NCI-H446 (cell line): ENCODE results near the gene SYT1.
"Not testable (repeated sequence)": the region's sequence is repeated elsewhere in the genome, so short reads cannot be mapped to it uniquely, and the experiment has no call there.

Experiments used
- DNase-seq, 2 experiments: peaks; one replicate each; lab custom pipeline; 2025; lab: John Stamatoyannopoulos, UW

SYT1 gene

GRCh38 chr12:79140711-79141110 lies 276.1 kb downstream of the SYT1 start:
- DNase-seq: peak in 1 of 2 experiments; percentile 58

- DNase-seq: no peak
These were observed 277.2 kb downstream of the SYT1 start for GRCh38 chr12:79141776-79142175.

- no peak for DNase-seq
These were observed 279.2 kb downstream of the SYT1 start for GRCh38 chr12:79143803-79144202.

DNA sequence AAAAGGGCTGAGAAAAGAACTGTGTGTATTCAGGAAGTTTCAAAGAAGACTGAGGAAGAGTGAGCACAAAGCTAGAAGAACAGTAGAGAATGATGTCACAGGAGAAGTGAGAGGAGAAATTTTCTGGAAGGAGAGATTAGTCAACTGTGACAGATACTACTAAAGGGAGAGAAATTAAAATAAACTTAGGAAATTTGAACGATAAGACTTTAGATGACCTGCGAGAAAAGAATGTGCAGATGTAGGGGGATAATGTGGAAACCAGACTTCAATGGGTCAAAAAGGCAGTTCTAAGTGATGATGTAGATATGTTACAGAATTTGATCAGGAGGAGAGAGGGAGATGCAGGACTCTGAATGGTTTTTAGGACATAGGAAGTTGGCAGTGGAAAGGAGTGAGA lies 287.4 kb downstream of the SYT1 start:
- DNase-seq: no peak

- DNase-seq: no peak
These were observed 291.1 kb downstream of the SYT1 start for GRCh38 chr12:79155683-79156082.

DNA sequence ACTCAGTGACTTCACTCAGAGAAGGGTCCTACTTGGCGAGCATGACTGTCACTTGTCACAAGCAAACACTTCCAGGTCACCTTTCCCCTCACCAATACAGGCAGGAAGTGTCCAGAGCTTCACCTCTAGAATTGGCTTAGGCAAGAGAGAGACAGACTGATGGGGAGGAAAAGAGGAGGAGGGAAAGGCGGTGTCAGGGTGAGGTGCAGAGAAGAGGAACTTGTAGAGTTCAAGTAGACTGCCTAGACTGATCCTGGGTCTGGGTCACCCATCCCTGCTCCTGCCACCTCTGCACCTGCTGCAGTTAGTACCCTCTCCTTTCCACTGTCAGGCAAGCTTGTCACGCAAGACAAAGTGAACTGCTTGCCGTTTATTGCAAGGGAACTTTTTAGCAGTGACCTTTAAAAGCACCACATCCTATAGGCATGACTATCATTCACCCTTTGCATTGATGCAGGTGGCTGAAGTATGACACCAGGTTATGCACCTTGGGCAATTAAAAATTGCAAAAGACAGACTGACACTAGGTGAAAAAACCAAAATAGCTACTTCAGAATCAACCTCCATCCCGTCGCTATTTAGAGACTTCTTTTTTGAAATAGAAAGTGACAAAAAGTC lies 292.4 kb downstream of the SYT1 start:
- no peak for DNase-seq

GRCh38 chr12:79161249-79161934 lies 296.8 kb downstream of the SYT1 start:
- DNase-seq: no peak

DNA sequence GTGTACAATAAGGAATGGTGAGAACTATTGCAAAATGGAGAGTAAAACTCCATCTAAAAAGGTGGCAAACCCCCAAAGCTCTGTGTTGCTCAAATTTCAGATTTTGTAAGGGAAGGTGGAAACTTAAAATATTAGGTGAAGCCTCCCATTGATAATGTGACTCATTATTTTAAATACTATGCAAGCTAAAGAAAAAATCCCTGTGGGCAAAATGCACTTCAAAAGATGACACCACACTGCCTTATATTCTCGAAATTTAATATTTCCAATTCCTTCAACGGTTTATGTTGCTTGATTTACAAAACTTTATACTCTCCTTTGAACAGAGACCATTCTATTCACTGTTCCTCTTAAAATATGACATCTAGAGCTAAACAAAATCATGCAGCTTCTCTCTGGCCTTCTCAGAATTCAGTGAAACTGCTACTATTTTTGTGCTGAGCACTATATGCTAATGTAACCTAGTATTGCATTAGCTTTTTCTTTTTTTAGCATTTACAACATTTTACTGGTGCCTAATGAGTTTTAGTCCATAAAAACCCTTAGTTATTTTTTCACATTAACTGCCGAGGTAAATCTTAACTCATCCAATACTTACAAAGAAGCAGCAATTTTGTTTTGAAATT lies 297.7 kb downstream of the SYT1 start:
- no peak for DNase-seq

GRCh38 chr12:79162948-79163347 lies 298.4 kb downstream of the SYT1 start:
- DNase-seq: no peak

- no peak for DNase-seq
These were observed 300.3 kb downstream of the SYT1 start for GRCh38 chr12:79164890-79165289.

GRCh38 chr12:79168687-79169086 lies 304.1 kb downstream of the SYT1 start:
- no peak for DNase-seq

GRCh38 chr12:79174626-79175025 lies 310.1 kb downstream of the SYT1 start:
- peak in 1 of 2 experiments; percentile 50 for DNase-seq

GRCh38 chr12:79183003-79183402 lies 318.4 kb downstream of the SYT1 start:
- no peak for DNase-seq

DNA sequence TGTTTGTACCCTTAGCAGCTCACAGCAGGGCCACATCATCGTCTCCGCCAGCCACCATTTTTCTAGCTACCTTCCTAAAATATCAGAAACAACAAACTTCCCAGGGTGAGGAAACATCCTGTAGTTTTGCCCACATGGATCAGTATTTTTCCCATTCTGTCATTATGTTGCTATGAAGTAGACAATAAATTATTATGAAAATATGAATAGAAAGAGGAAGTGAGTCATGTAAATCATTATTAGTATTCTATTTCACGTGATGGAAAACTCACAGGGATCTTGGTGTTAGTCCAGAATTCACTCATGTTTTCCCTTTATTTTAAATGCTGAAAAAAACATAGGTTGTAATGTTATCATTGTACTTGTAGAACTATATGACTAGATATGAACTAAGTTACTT lies 319.4 kb downstream of the SYT1 start:
- DNase-seq: no peak

GRCh38 chr12:79186506-79186905 lies 321.9 kb downstream of the SYT1 start:
- peak in 1 of 2 experiments; percentile 20 for DNase-seq

DNA sequence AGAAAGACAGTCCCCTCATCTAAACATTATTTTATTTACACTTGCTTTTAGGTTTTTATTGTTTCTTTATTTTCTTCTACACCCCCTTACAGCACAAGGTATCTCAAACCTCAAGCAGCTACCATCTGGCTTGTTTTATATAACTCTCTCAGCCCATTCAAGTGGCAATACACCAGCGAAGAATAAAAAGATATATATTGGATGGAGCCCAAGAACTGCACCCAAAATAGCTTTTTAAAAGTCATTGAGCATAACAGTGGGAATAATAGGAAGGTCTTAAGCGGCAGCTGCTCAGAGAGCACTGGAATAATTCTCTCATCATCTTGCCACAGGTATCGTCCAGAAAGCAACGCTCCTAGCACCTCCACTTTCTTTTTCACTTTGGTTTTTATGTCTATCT lies 322.5 kb downstream of the SYT1 start:
- DNase-seq: peak; percentile 52 to 84

DNA sequence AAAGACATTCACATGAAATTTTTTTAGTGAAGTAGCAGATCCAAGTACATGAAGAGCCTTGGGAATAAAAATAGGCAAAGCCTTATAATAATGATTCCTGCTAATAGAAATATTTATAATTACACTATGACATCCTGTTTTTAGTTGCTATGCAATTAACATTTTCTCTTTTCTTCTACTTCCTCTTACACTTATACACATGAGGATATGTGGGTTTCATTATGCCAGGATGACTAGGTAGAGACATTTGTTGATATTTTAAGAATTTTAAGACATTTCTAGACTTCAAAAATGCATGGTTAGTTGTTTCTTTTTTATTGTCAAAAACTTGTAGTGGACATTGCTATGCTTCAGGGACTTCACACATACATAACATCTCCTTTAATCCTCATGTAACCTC lies 326.8 kb downstream of the SYT1 start:
- no peak for DNase-seq

GRCh38 chr12:79194595-79194994 lies 330.0 kb downstream of the SYT1 start:
- no peak for DNase-seq

DNA sequence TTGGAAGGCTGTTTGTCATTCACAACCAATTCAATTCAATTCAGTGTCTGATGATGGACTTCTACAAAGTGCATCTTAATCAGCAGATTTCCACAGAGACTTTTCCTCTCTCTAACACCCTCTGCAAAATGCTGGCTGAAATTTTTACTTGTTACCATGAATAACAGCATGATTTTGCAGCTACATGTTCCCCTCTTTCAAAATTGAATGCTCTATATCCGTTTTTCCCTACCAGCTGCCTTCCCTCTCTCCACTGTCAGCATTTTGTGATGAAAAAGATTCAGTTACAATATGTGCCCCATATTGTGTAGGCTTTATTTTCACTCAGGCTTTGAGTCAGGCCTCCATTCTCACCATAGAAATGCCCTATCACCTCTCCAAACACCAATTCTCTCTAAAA lies 334.6 kb downstream of the SYT1 start:
- DNase-seq: no peak

DNA sequence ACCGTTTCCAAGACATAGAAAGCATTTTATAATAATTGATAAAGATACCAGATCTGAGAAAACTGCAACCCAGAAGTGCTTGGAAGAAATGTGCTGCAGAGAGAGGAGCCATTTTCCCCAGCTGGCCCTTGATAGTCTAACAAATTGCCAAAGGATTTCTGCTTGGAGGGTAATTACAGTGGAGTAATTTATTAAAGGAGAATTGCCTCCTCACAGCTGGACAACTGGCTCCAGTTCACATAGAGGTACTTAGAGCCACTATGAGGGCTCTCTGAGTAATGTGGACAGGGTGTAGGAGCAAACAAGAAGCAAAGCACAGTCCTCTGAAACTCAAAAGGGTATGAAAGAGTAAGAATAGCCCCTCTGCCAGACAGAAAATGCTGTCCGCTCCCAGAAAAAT lies 335.6 kb downstream of the SYT1 start:
- DNase-seq: peak; percentile 42 to 65

- DNase-seq: no peak
These were observed 338.6 kb downstream of the SYT1 start for GRCh38 chr12:79203058-79203647.

GRCh38 chr12:79206871-79207270 lies 342.3 kb downstream of the SYT1 start:
- DNase-seq: no peak

GRCh38 chr12:79210403-79210802 lies 345.8 kb downstream of the SYT1 start:
- DNase-seq: not testable (repeated sequence)
